GM12878 (cell line): ENCODE measurements around the gene ZBTB38. TPM values are rescaled to one million over a fixed set of nuclear protein-coding genes. Genes with fewer than 3 reads are reported as not detected.

ENCODE experiments used
- ATAC-seq: fragments of 200-7000 bp; cut with Tn5 transposase; 3 replicates; pipeline ENCODE4 v1.9.1; 2020; ENCODE audit warnings: mild to moderate bottlenecking, moderate library complexity
- BruUV-seq: library from RNA; stranded (reverse); fragments of 400-500 nt; replicated peaks from 2 replicates; lab custom pipeline; 2021; lab: Mats Ljungman, UMichigan
- CTCF ChIA-PET: fragments of 300-600 bp; sonication (Branson Sonifier 250); formaldehyde crosslinking; extraction: SDS; loops from one replicate; lab custom pipeline; 2021; ENCODE audit warnings: inconsistent platforms; lab: Yijun Ruan, JAX
- POLR2A ChIA-PET: fragments of 350-600 bp; formaldehyde crosslinking; extraction: SDS; loops from one replicate; lab custom pipeline; 2021; ENCODE audit warnings: inconsistent platforms; lab: Charles Lee
- RAD21 ChIA-PET: fragments of 300-600 bp; sonication (Branson Sonifier 250); formaldehyde crosslinking; loops from one replicate; lab custom pipeline; 2023; ENCODE audit warnings: antibody characterized with exemption; ENCODE audit not compliant: unreplicated experiment; lab: Charles Lee
- SMC1A ChIA-PET: fragments of 300-600 bp; sonication (Branson Sonifier 250); formaldehyde crosslinking; loops from one replicate; lab custom pipeline; 2023; ENCODE audit not compliant: unreplicated experiment, uncharacterized antibody; lab: Charles Lee
- DNase-seq: peaks from one replicate; pipeline ENCODE4 v3.0.0-alpha.2; 2011; ENCODE audit warnings: low read depth, low spot score
- FAIRE-seq: peaks from 3 replicates; lab custom pipeline; 2011; peaks lifted over from hg19 to GRCh38; lab: Jason Lieb, UNC
- H2AFZ ChIP-seq: 2 replicates; pipeline ENCODE4 v1.6.0; 2011; ENCODE audit warnings: low read depth, low read length, control low read depth; ENCODE audit not compliant: control insufficient read depth
- H3K27ac ChIP-seq: 2 replicates; pipeline ENCODE4 v1.5.1; 2011; ENCODE audit warnings: control low read depth; ENCODE audit not compliant: control insufficient read depth, insufficient read depth
- H3K27me3 ChIP-seq, 2 experiments: replicated peaks in 1 of 2; 2 replicates each; pipeline versions ENCODE4 v1.6.0 to v1.6.1; 2011; ENCODE audit warnings: low read length in 1 of 2; ENCODE audit not compliant: control insufficient read depth in 2 of 2, insufficient read depth in 2 of 2
- H3K36me3 ChIP-seq, 2 experiments: 2 replicates each; pipeline ENCODE4 v1.5.1; 2011; ENCODE audit warnings: low read length in 1 of 2; ENCODE audit not compliant: control insufficient read depth in 2 of 2, insufficient read depth in 2 of 2
- H3K4me1 ChIP-seq: 2 replicates; pipeline ENCODE4 v1.6.1; 2011; ENCODE audit warnings: mild to moderate bottlenecking, low read length, moderate library complexity, mixed read lengths; ENCODE audit not compliant: control insufficient read depth, insufficient read depth
- H3K4me2 ChIP-seq: 2 replicates; pipeline ENCODE4 v1.6.0; 2011; ENCODE audit warnings: control low read depth; ENCODE audit not compliant: control insufficient read depth, insufficient read depth
- H3K4me3 ChIP-seq: fragments of 200-600 bp; sonication (generic); 2 replicates; pipeline ENCODE4 v1.5.1; 2016
- H3K79me2 ChIP-seq: 2 replicates; pipeline ENCODE4 v1.6.0; 2011; ENCODE audit warnings: low read length; ENCODE audit not compliant: control insufficient read depth, insufficient read depth
- H3K9ac ChIP-seq: 2 replicates; pipeline ENCODE4 v1.8.0; 2011; ENCODE audit warnings: low read length, control low read depth, mixed read lengths; ENCODE audit not compliant: control insufficient read depth, insufficient read depth
- H3K9me3 ChIP-seq: replicated peaks from 3 replicates; pipeline ENCODE4 v1.5.1; 2011; ENCODE audit warnings: mild to moderate bottlenecking, low read length; ENCODE audit not compliant: control insufficient read depth, insufficient read depth
- H4K20me1 ChIP-seq: 2 replicates; pipeline ENCODE4 v1.6.0; 2011; ENCODE audit not compliant: control insufficient read depth, insufficient read depth
- DPF2 ChIP-seq: fragments of 450-650 bp; IDR thresholded peaks from 2 replicates; pipeline ENCODE4 v1.6.1; 2017; ENCODE audit warnings: mild to moderate bottlenecking
- GABPA ChIP-seq: IDR thresholded peaks from 2 replicates; pipeline ENCODE4 v1.6.1; 2014; ENCODE audit warnings: antibody characterized with exemption, low read depth, mild to moderate bottlenecking, inconsistent platforms
- HDAC2 ChIP-seq: fragments of 200-600 bp; sonication (generic); IDR thresholded peaks from 2 replicates; pipeline ENCODE4 v1.6.1; 2017
- MTA3 ChIP-seq: IDR thresholded peaks from 2 replicates; pipeline ENCODE4 v1.6.1; 2012; ENCODE audit warnings: low read length, inconsistent platforms, borderline replicate concordance
- MYC ChIP-seq: IDR thresholded peaks from 2 replicates; pipeline ENCODE4 v1.6.1; 2011; ENCODE audit warnings: mild to moderate bottlenecking, low read length, moderate library complexity, inconsistent platforms; ENCODE audit not compliant: insufficient read depth, insufficient replicate concordance, insufficient read length, severe bottlenecking
- NBN ChIP-seq: fragments of 450-650 bp; IDR thresholded peaks from 2 replicates; pipeline ENCODE4 v1.6.1; 2016
- NFXL1 ChIP-seq: fragments of 450-650 bp; IDR thresholded peaks from 2 replicates; pipeline ENCODE4 v1.6.1; 2017; ENCODE audit warnings: antibody characterized with exemption, mild to moderate bottlenecking, borderline replicate concordance
- NFYA ChIP-seq: IDR thresholded peaks from 2 replicates; pipeline ENCODE4 v1.6.1; 2011; ENCODE audit warnings: low read depth, mild to moderate bottlenecking, low read length, improper control_type of control experiment, borderline replicate concordance
- NR2C1 ChIP-seq: fragments of 450-650 bp; IDR thresholded peaks from 2 replicates; pipeline ENCODE4 v1.6.1; 2017; ENCODE audit warnings: antibody characterized with exemption, mild to moderate bottlenecking, moderate library complexity
- POLR2AphosphoS5 ChIP-seq: IDR thresholded peaks from 2 replicates; pipeline ENCODE4 v1.6.1; 2011; ENCODE audit warnings: mild to moderate bottlenecking, low read length, inconsistent platforms
- RUNX3 ChIP-seq: IDR thresholded peaks from 2 replicates; pipeline ENCODE4 v1.6.1; 2012; ENCODE audit warnings: low read length, inconsistent platforms
- SP1 ChIP-seq: IDR thresholded peaks from one replicate; pipeline ENCODE4 v1.6.1; 2011; ENCODE audit warnings: low read depth, low read length
- TCF3 ChIP-seq: IDR thresholded peaks from 2 replicates; pipeline ENCODE4 v1.6.1; 2012; ENCODE audit warnings: low read depth, mild to moderate bottlenecking, low read length, borderline replicate concordance; ENCODE audit not compliant: insufficient read depth
- WGBS: methylation state at CpG from one replicate; pipeline ENCODE4 v1.1.6; 2016; ENCODE audit warnings: low lambda C conversion rate; ENCODE audit not compliant: insufficient replicate concordance, insufficient coverage; ENCODE audit errors: missing lambda C conversion rate; 5-methylcytosine and 5-hydroxymethylcytosine counted together
- in situ Hi-C: fragments of 300-500 bp; cut with MboI; formaldehyde crosslinking; loops from 9 replicates; pipeline ENCODE4 v1.14.3; 2018; ENCODE audit warnings: mixed read lengths
- intact Hi-C: fragments of 100-400 bp; cut with micrococcal nuclease; formaldehyde crosslinking; loops from one replicate; pipeline ENCODE4 v1.14.2; 2022; ENCODE audit not compliant: unreplicated experiment
- polyA plus RNA-seq, 11 experiments: library from polyadenylated mRNA; depleted of rRNA in 4 of 11; unstranded in 6 of 11; stranded (reverse) in 5 of 11; fragments of >200 nt; fragmentation: Nextera tagmentation in 4 of 11; fragmentation: Illumina TruSeq in 1 of 11; extraction: Ambion mirVana in 4 of 11; extraction: Trizol in 1 of 11; gene quantifications; 1 replicate in 1 of 11; 2 replicates in 10 of 11; pipeline versions ENCODE4 v1.2.1 to v1.2.3, GENCODE V29; 2011 to 2016; ENCODE audit warnings: inconsistent platforms in 2 of 11, missing spikeins in 2 of 11, low read depth in 1 of 11
- total RNA-seq, 4 experiments: library from RNA; depleted of rRNA in 3 of 4; stranded (reverse); fragments of >200 nt in 3 of 4; fragmentation: Illumina TruSeq in 1 of 4; extraction: Trizol in 1 of 4; gene quantifications; 2 replicates each; pipeline versions ENCODE4 v1.2.1 to v1.2.3, GENCODE V29; 2013 to 2021
- TF ChIP-seq, protein P1 (sequence below): fragments of 450-650 bp; IDR thresholded peaks from 2 replicates; pipeline ENCODE4 v1.6.1; 2018; ENCODE audit warnings: mild to moderate bottlenecking, low read depth, moderate library complexity; ENCODE audit not compliant: partially characterized antibody
- TF ChIP-seq, protein P2 (sequence below): IDR thresholded peaks from 2 replicates; pipeline ENCODE4 v1.6.1; 2011; ENCODE audit warnings: borderline replicate concordance, low read depth, mild to moderate bottlenecking, moderate library complexity, low read length; ENCODE audit not compliant: insufficient read depth, poor library complexity, severe bottlenecking
- TF ChIP-seq, protein P3 (sequence below): fragments of 450-650 bp; IDR thresholded peaks from 2 replicates; pipeline ENCODE4 v1.6.1; 2017; ENCODE audit warnings: mild to moderate bottlenecking

Gene ZBTB38
- total and polyA plus RNA-seq, 10 of the 15 experiments (the other 5 are each of a cell fraction or from before 2014, with no cell fraction given): 34.2 to 115 (median 88.6) TPM

DNA sequence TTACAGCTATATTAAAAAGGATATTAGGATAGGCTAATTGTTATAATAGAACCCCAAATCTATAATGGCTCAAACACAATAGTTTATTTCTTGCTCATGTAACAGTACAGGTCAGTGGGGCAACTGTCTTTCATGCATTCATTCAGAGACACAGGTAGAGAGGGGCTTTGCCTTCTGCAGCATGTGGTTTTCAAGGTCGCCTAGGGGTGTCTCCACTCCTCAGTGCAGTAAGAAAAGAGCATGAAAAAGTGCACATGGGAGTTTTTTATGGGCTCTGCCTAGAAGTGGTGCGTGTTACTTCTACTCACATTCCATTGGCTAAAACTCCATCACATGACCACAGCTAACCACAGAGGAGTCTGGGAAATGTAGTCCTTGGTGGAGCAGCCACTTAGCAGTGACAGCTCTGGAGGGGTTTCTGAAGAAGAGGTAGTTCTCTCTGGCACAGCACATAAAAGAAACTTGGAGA is 1.8 kb downstream of the ZBTB38 start:
- Histone ChIP-seq H3K4me1 (peaks cover 53% of the 10 kb centered on the region), H3K4me2 (peak overlapping the region; percentile 2; the same call in 1 of the 2 replicates), H2AFZ (no peak overlapping the region; the same call in 1 of the 2 replicates), H3K79me2 (peaks cover 11% of the 10 kb centered on the region), H3K9me3 (peaks cover 4% of the 10 kb centered on the region; the same call in 2 of the 3 replicates), H3K4me3 (no peak overlapping the region), H3K27ac (peak overlapping the region; percentile 35), H3K36me3 (no peaks in the 10 kb centered on the region), H4K20me1 (no peaks in the 10 kb centered on the region), H3K27me3 (no peaks in the 10 kb centered on the region), H3K9ac (0 out of 2 replicates have a peak overlapping the region, but pooled peaks have one; percentile 12)
- 3% methylated on average over 2 of the region's 2 CpGs for WGBS
- ChIA-PET CTCF (interaction anchor here (0.6 to 5.2 kb wide), 24 partner anchors 9 to 281 kb away, joined by 3 to 103 read pairs (median 10); no protein-coding TSS in a partner anchor), RAD21 (interaction anchor here (0.5 to 8.0 kb wide), 23 partner anchors 8 to 83 kb away, joined by 3 to 144 read pairs (median 5); no protein-coding TSS in a partner anchor), SMC1A (interaction anchor here (0.6 to 9.0 kb wide), 23 partner anchors 9 to 83 kb away, joined by 3 to 205 read pairs (median 8); no protein-coding TSS in a partner anchor), POLR2A (interaction anchor here (0.8 to 5.3 kb wide), 10 partner anchors 8 to 70 kb away, joined by 3 to 97 read pairs (median 6); no protein-coding TSS in a partner anchor)
- FAIRE-seq (peak; percentile 91), ATAC-seq (peak; percentile 87), DNase-seq (peak; percentile 96)
- in situ Hi-C loops (no loop called here), intact Hi-C loops (loop anchor here (2.0 to 5.0 kb wide), 2 partner anchors 33 to 37 kb away; no protein-coding TSS in a partner anchor)
- BruUV-seq: no TSS peak
- TF ChIP-seq DPF2: no peak
- peak; percentile 96 for TF ChIP-seq RUNX3
- TF ChIP-seq, protein P1, sequence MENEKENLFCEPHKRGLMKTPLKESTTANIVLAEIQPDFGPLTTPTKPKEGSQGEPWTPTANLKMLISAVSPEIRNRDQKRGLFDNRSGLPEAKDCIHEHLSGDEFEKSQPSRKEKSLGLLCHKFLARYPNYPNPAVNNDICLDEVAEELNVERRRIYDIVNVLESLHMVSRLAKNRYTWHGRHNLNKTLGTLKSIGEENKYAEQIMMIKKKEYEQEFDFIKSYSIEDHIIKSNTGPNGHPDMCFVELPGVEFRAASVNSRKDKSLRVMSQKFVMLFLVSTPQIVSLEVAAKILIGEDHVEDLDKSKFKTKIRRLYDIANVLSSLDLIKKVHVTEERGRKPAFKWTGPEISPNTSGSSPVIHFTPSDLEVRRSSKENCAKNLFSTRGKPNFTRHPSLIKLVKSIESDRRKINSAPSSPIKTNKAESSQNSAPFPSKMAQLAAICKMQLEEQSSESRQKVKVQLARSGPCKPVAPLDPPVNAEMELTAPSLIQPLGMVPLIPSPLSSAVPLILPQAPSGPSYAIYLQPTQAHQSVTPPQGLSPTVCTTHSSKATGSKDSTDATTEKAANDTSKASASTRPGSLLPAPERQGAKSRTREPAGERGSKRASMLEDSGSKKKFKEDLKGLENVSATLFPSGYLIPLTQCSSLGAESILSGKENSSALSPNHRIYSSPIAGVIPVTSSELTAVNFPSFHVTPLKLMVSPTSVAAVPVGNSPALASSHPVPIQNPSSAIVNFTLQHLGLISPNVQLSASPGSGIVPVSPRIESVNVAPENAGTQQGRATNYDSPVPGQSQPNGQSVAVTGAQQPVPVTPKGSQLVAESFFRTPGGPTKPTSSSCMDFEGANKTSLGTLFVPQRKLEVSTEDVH: no peak
- TF ChIP-seq NBN: peak; percentile 62; the same call in 1 of the 2 replicates
- no peak for TF ChIP-seq TCF3
- no peak for TF ChIP-seq POLR2AphosphoS5
- TF ChIP-seq, protein P2, sequence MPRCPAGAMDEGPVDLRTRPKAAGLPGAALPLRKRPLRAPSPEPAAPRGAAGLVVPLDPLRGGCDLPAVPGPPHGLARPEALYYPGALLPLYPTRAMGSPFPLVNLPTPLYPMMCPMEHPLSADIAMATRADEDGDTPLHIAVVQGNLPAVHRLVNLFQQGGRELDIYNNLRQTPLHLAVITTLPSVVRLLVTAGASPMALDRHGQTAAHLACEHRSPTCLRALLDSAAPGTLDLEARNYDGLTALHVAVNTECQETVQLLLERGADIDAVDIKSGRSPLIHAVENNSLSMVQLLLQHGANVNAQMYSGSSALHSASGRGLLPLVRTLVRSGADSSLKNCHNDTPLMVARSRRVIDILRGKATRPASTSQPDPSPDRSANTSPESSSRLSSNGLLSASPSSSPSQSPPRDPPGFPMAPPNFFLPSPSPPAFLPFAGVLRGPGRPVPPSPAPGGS: no peak
- no peak for TF ChIP-seq MYC
- peak; percentile 52; the same call in 1 of the 2 replicates for TF ChIP-seq NR2C1
- TF ChIP-seq NFXL1: no peak
- TF ChIP-seq, protein P3, sequence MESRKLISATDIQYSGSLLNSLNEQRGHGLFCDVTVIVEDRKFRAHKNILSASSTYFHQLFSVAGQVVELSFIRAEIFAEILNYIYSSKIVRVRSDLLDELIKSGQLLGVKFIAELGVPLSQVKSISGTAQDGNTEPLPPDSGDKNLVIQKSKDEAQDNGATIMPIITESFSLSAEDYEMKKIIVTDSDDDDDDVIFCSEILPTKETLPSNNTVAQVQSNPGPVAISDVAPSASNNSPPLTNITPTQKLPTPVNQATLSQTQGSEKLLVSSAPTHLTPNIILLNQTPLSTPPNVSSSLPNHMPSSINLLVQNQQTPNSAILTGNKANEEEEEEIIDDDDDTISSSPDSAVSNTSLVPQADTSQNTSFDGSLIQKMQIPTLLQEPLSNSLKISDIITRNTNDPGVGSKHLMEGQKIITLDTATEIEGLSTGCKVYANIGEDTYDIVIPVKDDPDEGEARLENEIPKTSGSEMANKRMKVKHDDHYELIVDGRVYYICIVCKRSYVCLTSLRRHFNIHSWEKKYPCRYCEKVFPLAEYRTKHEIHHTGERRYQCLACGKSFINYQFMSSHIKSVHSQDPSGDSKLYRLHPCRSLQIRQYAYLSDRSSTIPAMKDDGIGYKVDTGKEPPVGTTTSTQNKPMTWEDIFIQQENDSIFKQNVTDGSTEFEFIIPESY: 0 out of 2 replicates have a peak, but pooled peaks have one; percentile 18
- TF ChIP-seq NFYA: no peak
- no peak for TF ChIP-seq GABPA
- TF ChIP-seq MTA3: no peak
- no peak for TF ChIP-seq HDAC2
- TF ChIP-seq SP1: peak; percentile 46
